GM18951 (cell line): ENCODE measurements around the gene DLGAP1.
"Not testable (repeated sequence)": the region's sequence is repeated elsewhere in the genome, so short reads cannot be mapped to it uniquely, and the experiment has no call there.

Experiments used
- POLR2A ChIP-seq: IDR thresholded peaks from 4 replicates; pipeline ENCODE4 v1.6.1; 2011; ENCODE audit warnings: mild to moderate bottlenecking; ENCODE audit not compliant: insufficient read length, insufficient read depth; ENCODE audit errors: extremely low read depth
- in situ Hi-C: fragments of 300-500 bp; cut with MboI; formaldehyde crosslinking; loops from one replicate; pipeline ENCODE4 v1.12.0; 2022; ENCODE audit warnings: low sequenced_read_pairs, mixed read lengths, inconsistent platforms; ENCODE audit not compliant: unreplicated experiment

The DLGAP1 gene

GRCh38 chr18:3478262-3478978, 976.7 kb downstream of the DLGAP1 start:
- TF ChIP-seq POLR2A, result no peak
- in situ Hi-C loops, result no loop called here

GRCh38 chr18:3472681-3473544, 982.2 kb downstream of the DLGAP1 start:
- in situ Hi-C loops, result no loop called here
- TF ChIP-seq POLR2A, result no peak

GRCh38 chr18:3472121-3472520, 983.0 kb downstream of the DLGAP1 start:
- in situ Hi-C loops, result not testable (repeated sequence)

GRCh38 chr18:3471141-3471648, 983.9 kb downstream of the DLGAP1 start:
- in situ Hi-C loops, result no loop called here
- TF ChIP-seq POLR2A, result no peak

- in situ Hi-C loops, result no loop called here
- TF ChIP-seq POLR2A, result no peak
These were observed 986.3 kb downstream of the DLGAP1 start for GRCh38 chr18:3468833-3469232.

GRCh38 chr18:3468066-3468705, 986.9 kb downstream of the DLGAP1 start:
- no peak for TF ChIP-seq POLR2A
- in situ Hi-C loops, result no loop called here

GRCh38 chr18:3466872-3467271, 988.2 kb downstream of the DLGAP1 start:
- in situ Hi-C loops, result no loop called here
- TF ChIP-seq POLR2A, result no peak

- no peak for TF ChIP-seq POLR2A
- in situ Hi-C loops, result no loop called here
These were observed 989.1 kb downstream of the DLGAP1 start for GRCh38 chr18:3466045-3466444.

- in situ Hi-C loops, result no loop called here
- TF ChIP-seq POLR2A, result no peak
These were observed 992.1 kb downstream of the DLGAP1 start for GRCh38 chr18:3463051-3463450.

- in situ Hi-C loops, result no loop called here
- no peak for TF ChIP-seq POLR2A
These were observed 993.4 kb downstream of the DLGAP1 start for GRCh38 chr18:3461704-3462103.

- in situ Hi-C loops, result no loop called here
These were observed 994.2 kb downstream of the DLGAP1 start for GRCh38 chr18:3460823-3461398.

GRCh38 chr18:3458952-3459853, 995.9 kb downstream of the DLGAP1 start:
- no peak for TF ChIP-seq POLR2A
- in situ Hi-C loops, result loop anchor here (5.0 kb wide), 1 partner anchor 133 kb away; no protein-coding TSS in a partner anchor

More at GRCh38 chr18:3460823-3461398, 994.2 kb downstream of the DLGAP1 start:
- no peak for TF ChIP-seq POLR2A

- in situ Hi-C loops, result loop anchor here (5.0 kb wide), 1 partner anchor 134 kb away; no protein-coding TSS in a partner anchor
- TF ChIP-seq POLR2A, result no peak
These were observed 996.7 kb downstream of the DLGAP1 start for GRCh38 chr18:3458378-3458777.
